ENCODE results near the gene CDC14B. TPM values are rescaled to one million over a fixed set of nuclear protein-coding genes. Genes with fewer than 3 reads are reported as not detected.

CDC14B gene
- total RNA-seq, 1 donor, result 7.6 TPM

DNA sequence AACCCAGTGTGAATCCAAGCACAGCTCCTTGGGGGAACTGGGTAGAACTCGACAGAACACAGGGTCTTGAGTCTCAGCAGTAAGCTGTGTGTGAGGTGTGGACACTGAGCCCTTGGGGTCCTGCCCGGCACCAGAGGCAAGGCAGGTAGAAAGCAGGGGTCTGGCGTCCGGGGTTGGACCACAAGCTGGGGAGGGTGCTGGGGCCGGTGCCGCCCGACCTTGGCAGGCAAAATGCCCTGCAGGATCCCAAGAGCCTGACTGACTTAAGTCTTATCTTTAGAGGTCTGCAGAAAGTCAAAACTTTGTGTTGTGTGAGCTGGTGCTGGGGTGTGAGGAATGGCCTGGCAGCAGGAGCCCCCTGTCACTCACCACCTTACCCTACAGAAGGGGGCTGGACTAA lies 120.4 kb downstream of the CDC14B start:
- no peaks in the 10 kb centered on the region for H3K27me3 ChIP-seq (ENCODE audit: insufficient read depth, low read length)
- H3K9me3 ChIP-seq (ENCODE audit: low read depth, low read length), result no peaks in the 10 kb centered on the region
- H3K4me3 ChIP-seq (ENCODE audit: low read length), result no peak overlapping the region
- H3K4me1 ChIP-seq (ENCODE audit: insufficient read depth, low read length), result no peaks in the 10 kb centered on the region

DNA sequence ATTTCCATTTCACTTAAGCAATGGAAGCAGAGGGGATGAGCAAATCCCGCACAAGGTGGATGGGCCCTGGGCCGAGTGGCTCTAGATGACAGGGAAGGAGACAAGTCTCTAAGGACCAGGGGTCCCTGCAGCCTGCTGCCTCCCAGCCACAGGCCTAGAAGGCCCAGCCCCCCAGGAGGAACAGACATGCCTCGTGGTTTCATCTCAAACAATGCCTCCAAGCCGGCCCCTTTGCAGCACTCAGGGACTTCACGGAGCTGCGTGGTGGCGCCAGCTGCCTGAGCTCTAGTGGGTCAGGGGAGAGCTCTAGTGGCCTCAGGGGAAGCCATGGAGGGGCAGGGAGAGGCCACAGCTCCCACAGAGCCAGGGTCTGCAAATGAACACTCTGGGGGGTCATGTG lies 120.8 kb downstream of the CDC14B start:
- Histone ChIP-seq H3K4me3 (ENCODE audit: low read length) (no peak overlapping the region), H3K27me3 (ENCODE audit: insufficient read depth, low read length) (no peaks in the 10 kb centered on the region), H3K9me3 (ENCODE audit: low read depth, low read length) (no peaks in the 10 kb centered on the region), H3K4me1 (ENCODE audit: insufficient read depth, low read length) (no peaks in the 10 kb centered on the region)

DNA sequence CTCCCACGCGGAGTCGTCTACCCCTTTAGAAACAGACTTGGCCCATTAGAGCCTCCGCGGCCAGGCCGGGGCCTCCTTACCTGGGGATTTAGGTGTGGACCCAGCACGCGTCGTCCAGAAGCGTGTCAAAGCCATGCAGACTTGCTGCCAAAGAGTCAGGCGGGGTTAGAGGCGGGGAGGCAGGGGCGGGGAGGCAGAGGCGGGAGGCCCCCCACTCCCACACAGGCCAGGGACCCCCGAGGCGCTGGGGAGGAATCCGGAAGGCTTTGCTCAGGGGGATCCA lies 122.6 kb downstream of the CDC14B start:
- no peaks in the 10 kb centered on the region for H3K4me1 ChIP-seq (ENCODE audit: insufficient read depth, low read length)
- H3K9me3 ChIP-seq (ENCODE audit: low read depth, low read length), result no peaks in the 10 kb centered on the region
- H3K4me3 ChIP-seq (ENCODE audit: low read length), result no peak overlapping the region
- no peaks in the 10 kb centered on the region for H3K27me3 ChIP-seq (ENCODE audit: insufficient read depth, low read length)

DNA sequence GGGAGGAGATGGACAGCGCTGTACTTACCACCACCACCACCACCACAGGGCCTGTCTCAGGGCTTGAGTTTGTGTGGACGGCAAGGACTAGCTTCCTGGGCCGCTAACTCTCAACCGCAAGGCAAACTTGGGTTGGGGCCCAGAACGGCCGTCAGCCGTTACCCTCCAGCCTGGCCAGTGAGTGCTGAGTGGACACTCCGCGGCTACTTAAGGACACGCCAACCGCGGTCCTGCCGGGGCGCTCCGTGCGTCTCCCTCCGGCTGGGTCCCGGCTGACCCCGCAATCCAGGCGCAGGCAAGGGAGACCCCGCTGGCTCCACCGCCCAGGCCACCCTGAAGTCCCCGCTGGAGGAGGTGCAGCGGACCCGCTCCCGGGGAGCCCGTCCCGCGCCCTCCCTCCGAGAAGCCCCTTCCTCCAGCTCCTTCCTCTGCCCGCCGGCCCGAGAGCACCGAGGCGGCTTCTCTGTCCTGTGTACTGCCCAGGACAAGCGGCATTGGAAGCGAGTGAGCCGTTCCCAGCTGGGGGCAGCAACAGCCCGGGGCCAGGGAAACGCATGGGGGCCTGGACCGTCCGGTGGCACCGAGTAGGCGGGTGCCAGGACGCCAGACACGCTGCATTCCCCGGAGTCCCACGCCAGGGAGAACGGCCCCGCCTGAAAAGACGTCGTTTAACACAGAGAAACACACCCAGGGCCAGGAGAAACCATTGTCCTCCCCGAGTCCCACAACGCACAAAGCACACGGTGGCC lies 123.1 kb downstream of the CDC14B start:
- Histone ChIP-seq H3K4me3 (ENCODE audit: low read length) (no peak overlapping the region), H3K9me3 (ENCODE audit: low read depth, low read length) (no peaks in the 10 kb centered on the region), H3K4me1 (ENCODE audit: insufficient read depth, low read length) (no peaks in the 10 kb centered on the region), H3K27me3 (ENCODE audit: insufficient read depth, low read length) (no peaks in the 10 kb centered on the region)

DNA sequence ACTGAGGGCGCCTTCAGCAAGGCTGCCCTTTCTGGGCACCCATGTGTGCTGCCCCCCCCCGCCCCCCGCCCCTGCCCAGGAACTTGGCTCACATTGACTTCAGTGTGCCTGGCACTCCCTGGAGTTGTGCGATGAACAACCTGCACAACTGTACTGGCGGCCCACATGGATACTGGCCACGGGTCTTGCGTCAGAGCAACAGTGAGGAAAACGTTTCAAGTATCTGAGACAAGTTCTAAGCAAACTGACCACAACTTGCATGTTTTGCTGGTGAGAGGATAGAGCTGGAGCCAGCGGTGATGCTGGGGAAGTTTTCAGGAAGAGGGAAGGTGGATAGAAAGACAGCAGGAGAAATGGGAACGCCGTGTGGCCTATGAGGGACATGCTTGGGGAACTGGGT lies 124.3 kb downstream of the CDC14B start:
- H3K4me3 ChIP-seq (ENCODE audit: low read length), result no peak overlapping the region
- H3K27me3 ChIP-seq (ENCODE audit: insufficient read depth, low read length), result no peaks in the 10 kb centered on the region
- H3K9me3 ChIP-seq (ENCODE audit: low read depth, low read length), result no peaks in the 10 kb centered on the region
- no peaks in the 10 kb centered on the region for H3K4me1 ChIP-seq (ENCODE audit: insufficient read depth, low read length)

DNA sequence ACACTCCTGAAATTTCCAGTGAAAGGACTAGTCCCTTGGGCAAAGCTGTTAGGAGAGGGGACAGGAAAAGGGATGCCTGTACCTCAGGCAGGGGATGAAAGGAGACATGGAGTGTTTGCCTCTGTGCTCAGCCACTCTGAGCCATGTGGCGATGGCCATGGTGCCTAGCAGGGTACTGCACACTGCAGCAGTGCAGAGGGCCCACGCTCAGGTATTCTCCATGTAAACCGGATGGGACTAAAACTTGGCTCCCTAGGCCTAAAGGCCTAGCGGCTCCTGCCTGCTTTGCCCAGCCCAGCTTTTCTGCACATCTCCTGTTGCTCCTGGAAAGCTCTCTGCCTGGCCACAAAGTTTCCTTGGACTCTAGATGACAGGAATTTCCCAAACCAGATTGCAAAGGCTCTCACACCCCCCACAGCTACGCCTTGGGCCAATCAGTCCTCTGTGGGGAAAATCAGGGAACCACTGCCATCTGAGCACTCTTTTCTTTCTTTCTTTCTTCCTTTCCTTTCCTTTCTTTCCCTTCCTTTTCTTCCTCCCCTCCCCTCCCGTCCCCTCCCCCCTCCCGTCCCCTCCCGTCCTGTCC lies 125.3 kb downstream of the CDC14B start:
- Histone ChIP-seq H3K9me3 (ENCODE audit: low read depth, low read length) (no peaks in the 10 kb centered on the region), H3K4me3 (ENCODE audit: low read length) (no peak overlapping the region), H3K27me3 (ENCODE audit: insufficient read depth, low read length) (no peaks in the 10 kb centered on the region), H3K4me1 (ENCODE audit: insufficient read depth, low read length) (no peaks in the 10 kb centered on the region)

DNA sequence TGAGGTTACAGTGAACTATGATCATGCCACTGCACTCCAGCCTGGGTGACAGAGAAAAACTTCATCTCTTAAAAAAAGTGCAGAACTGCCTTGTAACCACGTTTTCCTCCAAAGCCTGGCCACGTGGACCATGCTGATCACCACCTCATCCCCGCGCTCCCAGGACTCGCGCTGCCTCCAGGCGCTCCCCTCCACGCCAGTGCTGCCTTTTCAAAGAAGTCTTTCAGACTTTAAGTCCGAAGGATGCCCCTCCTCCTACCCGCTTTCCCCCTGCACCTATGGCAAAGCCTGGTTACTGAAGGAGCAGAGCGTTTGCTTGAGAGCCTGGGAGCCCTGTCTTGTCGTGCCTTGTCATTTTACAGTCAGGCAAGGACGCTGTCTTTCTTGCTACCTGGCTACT lies 125.9 kb downstream of the CDC14B start:
- Histone ChIP-seq H3K4me1 (ENCODE audit: insufficient read depth, low read length) (no peaks in the 10 kb centered on the region), H3K9me3 (ENCODE audit: low read depth, low read length) (no peaks in the 10 kb centered on the region), H3K4me3 (ENCODE audit: low read length) (no peak overlapping the region), H3K27me3 (ENCODE audit: insufficient read depth, low read length) (no peaks in the 10 kb centered on the region)

DNA sequence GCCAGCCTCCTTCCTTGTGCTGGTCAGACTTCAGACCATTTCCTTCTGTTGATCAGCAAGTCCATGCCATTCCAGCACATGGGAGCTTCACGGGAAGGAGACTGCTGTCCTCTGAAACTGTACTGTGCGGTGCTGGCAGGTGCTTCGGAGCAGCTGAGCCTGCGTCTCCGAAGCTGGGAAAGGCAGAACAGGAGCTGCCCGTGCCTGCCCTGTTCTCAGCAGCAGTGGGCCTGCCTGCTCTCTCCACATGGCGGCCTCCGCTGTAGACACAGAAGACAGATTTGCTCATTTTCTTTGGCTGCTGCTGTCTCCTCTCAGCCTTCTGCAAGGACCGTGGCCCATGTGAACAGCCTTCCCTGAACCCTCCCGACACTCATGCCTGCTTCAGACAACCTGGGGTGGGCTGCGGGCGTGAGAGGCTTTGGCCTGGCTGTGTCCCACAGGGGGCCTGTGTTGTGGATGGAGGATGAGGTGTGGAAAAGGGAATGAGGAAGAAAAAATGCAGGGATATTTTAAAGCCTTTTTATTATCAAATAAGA lies 126.6 kb downstream of the CDC14B start:
- Histone ChIP-seq H3K4me1 (ENCODE audit: insufficient read depth, low read length) (no peaks in the 10 kb centered on the region), H3K9me3 (ENCODE audit: low read depth, low read length) (no peaks in the 10 kb centered on the region), H3K4me3 (ENCODE audit: low read length) (no peak overlapping the region), H3K27me3 (ENCODE audit: insufficient read depth, low read length) (no peaks in the 10 kb centered on the region)

DNA sequence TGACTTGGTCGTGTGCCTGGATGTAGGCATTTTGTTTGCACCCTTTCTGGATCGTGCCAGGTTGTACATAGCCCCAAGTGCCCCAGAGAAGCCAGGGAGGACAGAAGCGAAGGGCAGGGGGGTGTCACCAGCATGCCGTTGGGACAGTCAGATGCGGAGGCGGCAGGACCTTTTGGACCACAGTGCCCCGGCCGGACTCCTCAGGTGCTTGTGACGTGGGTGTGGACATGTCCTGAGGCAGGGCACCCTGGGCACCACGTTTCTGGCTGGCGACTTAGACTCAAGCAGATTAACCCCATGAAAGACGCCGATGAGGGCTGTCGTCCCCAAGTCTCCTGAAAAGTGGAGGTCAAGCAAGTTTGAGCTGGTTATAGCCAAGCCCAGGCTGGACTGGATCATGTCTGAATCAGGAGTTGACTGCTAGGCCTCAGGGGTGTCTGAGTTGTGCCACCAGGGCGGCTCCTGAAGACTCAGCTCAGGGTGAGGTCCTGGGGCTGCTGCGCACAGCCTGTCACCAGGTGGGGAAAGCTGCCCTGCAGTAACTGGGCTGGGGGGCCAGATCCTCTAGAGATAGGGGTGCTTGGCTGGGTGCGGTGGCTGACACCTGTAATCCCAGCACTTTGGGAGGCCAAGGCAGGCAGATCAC lies 127.6 kb downstream of the CDC14B start:
- Histone ChIP-seq H3K27me3 (ENCODE audit: insufficient read depth, low read length) (no peaks in the 10 kb centered on the region), H3K4me1 (ENCODE audit: insufficient read depth, low read length) (no peaks in the 10 kb centered on the region), H3K9me3 (ENCODE audit: low read depth, low read length) (no peaks in the 10 kb centered on the region), H3K4me3 (ENCODE audit: low read length) (no peak overlapping the region)

DNA sequence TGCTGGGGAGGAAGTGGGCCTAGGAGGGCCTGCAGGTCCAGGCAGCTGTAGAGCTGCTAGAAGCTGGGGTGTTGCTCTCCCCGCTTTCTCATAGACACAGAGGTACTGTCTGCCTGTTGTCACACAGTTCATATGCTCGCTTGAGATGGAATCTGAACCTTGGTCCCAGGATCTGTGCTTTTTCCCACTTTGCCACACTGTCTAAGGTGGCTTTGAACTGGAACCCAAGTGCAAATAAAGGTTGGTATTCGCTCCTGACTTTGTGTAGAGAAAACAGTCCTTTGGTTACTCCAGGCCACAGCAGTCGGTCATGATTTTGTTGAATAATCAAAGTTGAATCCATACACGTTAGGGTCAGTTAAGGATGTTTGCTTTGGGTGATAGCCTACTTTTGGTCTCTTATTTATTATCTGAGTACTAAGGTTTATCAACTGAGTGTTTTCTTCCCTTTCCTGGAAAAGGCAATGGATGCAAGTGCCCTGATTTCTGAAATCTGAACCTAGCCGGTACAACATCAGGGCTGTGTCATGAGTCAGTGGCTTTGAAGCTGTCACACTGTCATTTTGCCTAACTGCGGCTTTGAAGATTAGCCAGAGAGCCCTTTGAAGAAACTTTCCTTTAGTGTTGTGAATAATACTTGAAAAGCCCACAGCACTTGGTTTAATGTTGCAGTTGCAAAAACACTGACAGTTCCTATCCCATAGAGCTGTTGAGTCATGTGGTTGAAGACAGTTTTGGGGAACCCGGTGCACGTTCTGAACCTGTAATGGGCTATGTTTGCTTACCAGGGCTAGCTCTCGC lies 128.4 kb downstream of the CDC14B start:
- no peaks in the 10 kb centered on the region for H3K4me1 ChIP-seq (ENCODE audit: insufficient read depth, low read length)
- no peaks in the 10 kb centered on the region for H3K27me3 ChIP-seq (ENCODE audit: insufficient read depth, low read length)
- H3K9me3 ChIP-seq (ENCODE audit: low read depth, low read length), result no peaks in the 10 kb centered on the region
- no peak overlapping the region for H3K4me3 ChIP-seq (ENCODE audit: low read length)

DNA sequence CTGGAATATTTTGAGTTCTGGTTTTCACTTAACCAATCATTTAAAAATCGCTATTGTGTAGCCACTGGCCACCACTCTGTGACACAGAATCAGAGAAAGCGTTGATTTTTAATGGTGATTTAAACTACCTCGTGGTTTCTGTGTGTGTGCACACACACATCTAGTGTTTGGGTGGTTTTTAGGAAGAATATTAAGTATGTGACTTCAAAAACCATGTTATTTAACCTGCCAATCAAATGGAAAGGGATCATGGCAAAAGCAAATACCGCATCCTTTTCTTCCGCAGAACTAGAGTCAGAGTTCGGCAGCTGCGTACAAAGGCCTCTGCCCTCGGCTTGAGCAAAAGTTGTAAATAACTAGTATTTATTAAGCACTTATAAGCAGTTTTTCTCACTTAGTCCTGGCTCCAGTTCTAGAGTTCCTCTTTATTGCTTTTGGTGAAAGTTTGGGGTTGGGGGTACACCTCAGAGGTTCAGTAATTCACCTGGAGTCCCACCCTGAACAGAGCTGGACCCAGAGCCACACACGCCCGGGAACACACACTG lies 129.0 kb downstream of the CDC14B start:
- H3K4me3 ChIP-seq (ENCODE audit: low read length), result no peak overlapping the region
- H3K9me3 ChIP-seq (ENCODE audit: low read depth, low read length), result no peaks in the 10 kb centered on the region
- no peaks in the 10 kb centered on the region for H3K27me3 ChIP-seq (ENCODE audit: insufficient read depth, low read length)
- no peaks in the 10 kb centered on the region for H3K4me1 ChIP-seq (ENCODE audit: insufficient read depth, low read length)

DNA sequence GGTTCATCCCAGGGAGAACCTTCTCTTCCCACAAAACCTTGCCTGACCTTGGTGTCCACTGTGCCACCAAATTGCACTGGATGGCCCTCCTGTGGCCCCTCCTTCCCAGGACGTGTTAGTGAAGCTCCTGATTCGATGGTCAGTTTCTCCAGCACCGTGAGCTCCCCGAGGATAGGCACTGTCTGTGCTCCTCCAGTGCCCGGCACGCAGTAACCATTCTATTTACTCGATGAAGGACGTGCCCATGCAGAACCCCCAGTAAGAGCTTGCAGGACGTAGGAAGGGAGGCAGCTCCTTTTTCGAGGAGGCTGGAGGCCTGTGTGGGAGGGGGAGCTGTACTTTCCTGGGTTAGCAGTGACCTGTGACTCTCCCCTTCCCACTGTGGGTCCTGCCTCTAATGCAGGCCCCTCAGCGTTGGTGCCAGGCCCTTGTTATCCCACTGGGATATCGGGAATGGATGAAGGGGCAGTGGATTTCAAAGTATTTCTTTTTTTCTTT lies 130.1 kb downstream of the CDC14B start:
- Histone ChIP-seq H3K9me3 (ENCODE audit: low read depth, low read length) (no peaks in the 10 kb centered on the region), H3K4me1 (ENCODE audit: insufficient read depth, low read length) (no peaks in the 10 kb centered on the region), H3K27me3 (ENCODE audit: insufficient read depth, low read length) (no peaks in the 10 kb centered on the region), H3K4me3 (ENCODE audit: low read length) (no peak overlapping the region)

DNA sequence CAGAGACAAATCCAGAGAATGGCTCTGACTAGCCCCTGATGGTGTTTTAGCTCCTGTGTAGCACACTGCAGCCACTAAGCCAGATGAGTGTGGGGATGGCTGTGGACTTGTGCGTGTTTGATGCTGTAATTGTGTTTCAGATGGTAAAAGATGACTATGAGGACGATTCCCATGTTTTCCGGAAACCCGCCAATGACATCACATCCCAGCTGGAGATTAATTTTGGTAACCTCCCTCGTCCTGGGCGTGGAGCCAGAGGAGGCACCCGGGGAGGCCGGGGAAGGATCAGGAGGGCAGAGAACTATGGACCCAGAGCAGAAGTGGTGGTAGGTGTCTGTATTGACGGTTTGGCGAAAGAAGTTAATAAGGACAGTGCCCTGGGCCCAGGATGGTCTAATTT lies 131.7 kb downstream of the CDC14B start:
- Histone ChIP-seq H3K9me3 (ENCODE audit: low read depth, low read length) (no peaks in the 10 kb centered on the region), H3K27me3 (ENCODE audit: insufficient read depth, low read length) (no peaks in the 10 kb centered on the region), H3K4me3 (ENCODE audit: low read length) (no peak overlapping the region)

DNA sequence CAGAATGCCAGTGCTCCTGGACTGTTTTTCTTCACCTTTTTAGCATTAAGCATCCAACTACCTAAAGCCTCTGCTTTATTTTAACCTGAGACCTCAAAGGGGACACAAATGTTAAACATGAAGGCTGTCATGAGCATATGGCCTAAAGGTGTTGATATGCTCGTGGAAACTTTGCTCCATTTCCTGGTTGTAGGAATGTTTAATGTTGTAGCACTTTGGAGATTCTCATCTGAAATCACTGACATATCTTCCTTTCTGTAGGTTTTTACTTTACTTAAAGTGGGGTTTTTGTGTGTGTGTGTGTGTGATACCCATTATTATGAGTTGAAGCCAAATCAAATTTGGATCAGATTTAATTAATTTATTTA lies 132.6 kb downstream of the CDC14B start:
- no peak overlapping the region for H3K4me3 ChIP-seq (ENCODE audit: low read length)
- H3K9me3 ChIP-seq (ENCODE audit: low read depth, low read length), result no peaks in the 10 kb centered on the region
- no peaks in the 10 kb centered on the region for H3K4me1 ChIP-seq (ENCODE audit: insufficient read depth, low read length)
- H3K27me3 ChIP-seq (ENCODE audit: insufficient read depth, low read length), result no peaks in the 10 kb centered on the region

More for the DNA sequence above, 131.7 kb downstream of the CDC14B start:
- H3K4me1 ChIP-seq (ENCODE audit: insufficient read depth, low read length), result no peaks in the 10 kb centered on the region

All from mononuclear cell (primary cell).